Measurements from ENCODE around the gene EEF1AKMT2. TPM values are rescaled to one million over a fixed set of nuclear protein-coding genes. Genes with fewer than 3 reads are reported as not detected.

EEF1AKMT2 gene
- total RNA-seq, 1 donor, result 19.9 TPM

- H3K4me3 ChIP-seq (ENCODE audit: low read depth, low read length), result no peak overlapping the region
- TF ChIP-seq, protein P1, sequence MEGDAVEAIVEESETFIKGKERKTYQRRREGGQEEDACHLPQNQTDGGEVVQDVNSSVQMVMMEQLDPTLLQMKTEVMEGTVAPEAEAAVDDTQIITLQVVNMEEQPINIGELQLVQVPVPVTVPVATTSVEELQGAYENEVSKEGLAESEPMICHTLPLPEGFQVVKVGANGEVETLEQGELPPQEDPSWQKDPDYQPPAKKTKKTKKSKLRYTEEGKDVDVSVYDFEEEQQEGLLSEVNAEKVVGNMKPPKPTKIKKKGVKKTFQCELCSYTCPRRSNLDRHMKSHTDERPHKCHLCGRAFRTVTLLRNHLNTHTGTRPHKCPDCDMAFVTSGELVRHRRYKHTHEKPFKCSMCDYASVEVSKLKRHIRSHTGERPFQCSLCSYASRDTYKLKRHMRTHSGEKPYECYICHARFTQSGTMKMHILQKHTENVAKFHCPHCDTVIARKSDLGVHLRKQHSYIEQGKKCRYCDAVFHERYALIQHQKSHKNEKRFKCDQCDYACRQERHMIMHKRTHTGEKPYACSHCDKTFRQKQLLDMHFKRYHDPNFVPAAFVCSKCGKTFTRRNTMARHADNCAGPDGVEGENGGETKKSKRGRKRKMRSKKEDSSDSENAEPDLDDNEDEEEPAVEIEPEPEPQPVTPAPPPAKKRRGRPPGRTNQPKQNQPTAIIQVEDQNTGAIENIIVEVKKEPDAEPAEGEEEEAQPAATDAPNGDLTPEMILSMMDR (IDR thresholded peaks at IDR 0.05; ENCODE audit: insufficient read depth, low read depth, low read length), result no peak
- DNase-seq (ENCODE audit: low read depth), result no peak
Measured at GRCh38 chr10:124735491-124736286, 56.0 kb downstream of the EEF1AKMT2 start.

- TF ChIP-seq, protein P1 (IDR thresholded peaks at IDR 0.05; ENCODE audit: insufficient read depth, low read depth, low read length), result no peak
- no peak overlapping the region for H3K4me3 ChIP-seq (ENCODE audit: low read depth, low read length)
- DNase-seq (ENCODE audit: low read depth), result no peak
Measured at GRCh38 chr10:124734311-124735166, 57.1 kb downstream of the EEF1AKMT2 start.

DNA sequence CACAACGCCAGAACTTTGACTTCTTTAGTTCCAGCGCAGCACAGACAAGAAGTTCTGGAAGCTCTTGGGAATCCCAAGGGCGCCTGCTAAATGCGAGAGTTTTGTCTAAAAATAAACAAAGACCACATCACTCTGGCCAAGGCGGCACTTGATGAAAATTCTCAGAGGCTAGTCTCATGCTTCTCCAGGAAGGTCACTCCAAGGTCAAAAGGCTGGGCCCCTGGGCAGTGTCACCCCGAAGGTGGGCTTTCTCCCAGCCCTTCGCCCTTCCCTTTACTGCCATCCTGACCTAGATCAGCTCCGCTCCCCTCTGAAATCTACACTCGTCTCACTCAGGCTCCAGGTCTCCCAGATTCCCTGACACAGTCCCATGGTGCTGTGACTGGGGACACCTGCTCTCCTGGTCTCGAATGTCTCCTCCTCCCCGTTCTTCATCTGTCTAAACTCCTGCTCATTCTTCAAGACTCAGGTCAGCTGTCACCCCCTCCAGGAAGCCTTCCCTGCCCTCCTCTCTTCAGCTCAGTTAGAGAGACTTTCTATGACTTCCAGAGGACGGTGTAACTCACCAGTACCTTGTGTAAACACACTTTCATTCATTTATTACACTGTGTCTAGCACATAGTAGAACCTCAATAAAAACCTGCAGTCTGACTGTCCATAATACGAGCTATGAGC, 58.0 kb downstream of the EEF1AKMT2 start:
- no peak overlapping the region for H3K4me3 ChIP-seq (ENCODE audit: low read depth, low read length)
- DNase-seq (ENCODE audit: low read depth), result no peak
- TF ChIP-seq, protein P1 (IDR thresholded peaks at IDR 0.05; ENCODE audit: insufficient read depth, low read depth, low read length), result no peak

DNA sequence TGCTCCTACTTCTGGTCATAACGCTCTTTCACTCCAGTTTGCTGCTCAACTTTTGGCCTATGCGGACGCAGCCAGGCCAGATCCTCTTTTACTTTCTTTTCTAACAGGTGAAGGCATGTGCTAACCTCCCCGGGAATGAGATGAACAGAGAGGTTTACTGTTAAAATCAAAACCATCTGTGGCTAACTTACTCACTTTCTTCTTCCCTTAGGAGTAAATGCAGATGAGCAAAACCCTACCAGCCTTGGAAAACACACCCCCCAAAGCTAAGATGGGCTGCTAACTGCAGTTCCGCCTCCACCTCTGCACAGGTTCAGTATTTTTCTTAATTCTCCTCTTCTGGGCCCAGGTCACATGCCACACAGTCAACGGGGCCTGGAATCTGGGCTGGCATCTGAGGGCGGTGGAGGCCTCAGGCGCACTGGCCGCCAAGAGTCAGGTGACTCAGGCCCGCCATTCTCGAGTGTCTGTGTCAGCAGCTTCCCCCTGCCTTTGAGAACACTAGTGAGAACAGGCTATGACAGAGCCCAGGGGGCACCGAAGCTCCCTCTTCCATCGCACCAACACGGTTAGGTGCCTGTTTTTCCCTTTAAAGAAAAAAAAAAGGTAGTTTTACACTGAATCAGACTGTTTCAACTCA, 58.6 kb downstream of the EEF1AKMT2 start:
- TF ChIP-seq, protein P1 (IDR thresholded peaks at IDR 0.05; ENCODE audit: insufficient read depth, low read depth, low read length), result no peak
- H3K4me3 ChIP-seq (ENCODE audit: low read depth, low read length), result no peak overlapping the region
- DNase-seq (ENCODE audit: low read depth), result peak; percentile 55

DNA sequence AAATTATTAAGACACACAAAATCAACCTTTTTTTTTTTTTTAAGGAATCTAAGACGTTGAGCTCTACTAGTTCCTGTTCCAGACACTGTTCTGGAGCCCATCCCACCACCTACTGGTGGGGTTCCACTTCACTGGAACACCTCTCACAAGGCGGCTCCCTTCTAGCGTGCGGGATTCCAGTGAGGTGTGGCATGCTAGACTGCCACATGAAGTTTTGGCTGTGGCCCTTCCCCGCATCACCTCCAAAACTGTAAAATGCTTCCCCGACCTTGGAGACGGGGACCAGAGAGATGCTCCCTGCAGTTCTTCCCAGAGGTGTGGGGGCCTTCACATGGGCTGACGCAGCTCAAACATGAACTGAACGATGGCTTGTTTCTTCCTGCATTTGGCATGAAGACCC, 60.1 kb downstream of the EEF1AKMT2 start:
- TF ChIP-seq, protein P1 (IDR thresholded peaks at IDR 0.05; ENCODE audit: insufficient read depth, low read depth, low read length), result no peak
- no peak for DNase-seq (ENCODE audit: low read depth)
- no peak overlapping the region for H3K4me3 ChIP-seq (ENCODE audit: low read depth, low read length)

- TF ChIP-seq, protein P1 (IDR thresholded peaks at IDR 0.05; ENCODE audit: insufficient read depth, low read depth, low read length), result no peak
- no peak for DNase-seq (ENCODE audit: low read depth)
Measured at GRCh38 chr10:124730790-124731189, 60.9 kb downstream of the EEF1AKMT2 start.

More at GRCh38 chr10:124730790-124731189, 60.9 kb downstream of the EEF1AKMT2 start:
- H3K4me3 ChIP-seq (ENCODE audit: low read depth, low read length), result no peak overlapping the region
